AG09309 (cell line): ENCODE data around the gene KRT4.
"Not testable (repeated sequence)": the region's sequence is repeated elsewhere in the genome, so short reads cannot be mapped to it uniquely, and the experiment has no call there.

ENCODE experiments used
- DNase-seq: peaks from one replicate; pipeline ENCODE4 v3.0.0-alpha.2; 2010; ENCODE audit warnings: low read depth
- H3K4me3 ChIP-seq: 2 replicates; pipeline ENCODE4 v1.5.1; 2011; ENCODE audit warnings: mild to moderate bottlenecking, low read depth, low read length, moderate library complexity; ENCODE audit not compliant: control insufficient read depth
- CTCF ChIP-seq: IDR thresholded peaks from 2 replicates; pipeline ENCODE4 v1.5.1; 2011; ENCODE audit warnings: mild to moderate bottlenecking, low read depth, low read length, inconsistent platforms; ENCODE audit not compliant: insufficient read depth, control insufficient read depth; ENCODE audit errors: missing control alignments

The KRT4 gene

GRCh38 chr12:52761802-52762201 lies 52.1 kb downstream of the KRT4 start:
- TF ChIP-seq CTCF = no peak
- no peak for DNase-seq

GRCh38 chr12:52761218-52761617 lies 52.7 kb downstream of the KRT4 start:
- not testable (repeated sequence) for H3K4me3 ChIP-seq, DNase-seq

More at GRCh38 chr12:52761802-52762201, 52.1 kb downstream of the KRT4 start:
- no peak overlapping the region for H3K4me3 ChIP-seq

GRCh38 chr12:52760623-52761022 lies 53.3 kb downstream of the KRT4 start:
- DNase-seq = no peak
- TF ChIP-seq CTCF = no peak
- no peak overlapping the region for H3K4me3 ChIP-seq

GRCh38 chr12:52759695-52760094 lies 54.2 kb downstream of the KRT4 start:
- no peak for TF ChIP-seq CTCF
- no peak overlapping the region for H3K4me3 ChIP-seq
- no peak for DNase-seq

- DNase-seq = no peak
- TF ChIP-seq CTCF = no peak
- H3K4me3 ChIP-seq = no peak overlapping the region
Observed at GRCh38 chr12:52759218-52759617, 54.7 kb downstream of the KRT4 start.

GRCh38 chr12:52757449-52758176 lies 56.3 kb downstream of the KRT4 start:
- no peak for DNase-seq
- TF ChIP-seq CTCF = no peak
- no peak overlapping the region for H3K4me3 ChIP-seq
